ENCODE results near the gene LSM7. TPM values are rescaled to one million over a fixed set of nuclear protein-coding genes. Genes with fewer than 3 reads are reported as not detected.

The LSM7 gene
- total RNA-seq, 1 donor from 2014 or later: 55.9 TPM

GRCh38 chr19:2324220-2324948 lies 4.0 kb downstream of the LSM7 start:
- Histone ChIP-seq H3K36me3 (peaks cover 29% of the 10 kb centered on the region), H3K9me3 (no peaks in the 10 kb centered on the region), H3K27ac (no peak overlapping the region), H3K4me1 (peaks cover 17% of the 10 kb centered on the region), H3K4me3 (no peak overlapping the region), H3K27me3 (no peaks in the 10 kb centered on the region)
- intact Hi-C loops (cut with DNase I): no loop called here
- ATAC-seq (no peak), DNase-seq (no peak)
- TF ChIP-seq CTCF (IDR thresholded peaks at IDR 0.05): no peak

GRCh38 chr19:2323707-2324106 lies 4.7 kb downstream of the LSM7 start:
- peaks cover 12% of the 10 kb centered on the region for H3K4me1 ChIP-seq
- DNase-seq: no peak
- H3K4me3 ChIP-seq: no peak overlapping the region
- no peaks in the 10 kb centered on the region for H3K9me3 ChIP-seq
- no peak for TF ChIP-seq CTCF (IDR thresholded peaks at IDR 0.05)
- H3K27me3 ChIP-seq: no peaks in the 10 kb centered on the region
- no peak overlapping the region for H3K27ac ChIP-seq
- intact Hi-C loops (cut with DNase I): no loop called here
- H3K36me3 ChIP-seq: peaks cover 29% of the 10 kb centered on the region
- no peak for ATAC-seq

- TF ChIP-seq CTCF (IDR thresholded peaks at IDR 0.05): no peak
- DNase-seq: no peak
Measured at GRCh38 chr19:2321565-2322283, 6.7 kb downstream of the LSM7 start.

GRCh38 chr19:2320939-2321338 lies 7.4 kb downstream of the LSM7 start:
- no peak for TF ChIP-seq CTCF (IDR thresholded peaks at IDR 0.05)

More at GRCh38 chr19:2321565-2322283, 6.7 kb downstream of the LSM7 start:
- Histone ChIP-seq H3K36me3 (peaks cover 29% of the 10 kb centered on the region), H3K27me3 (no peaks in the 10 kb centered on the region), H3K4me3 (no peak overlapping the region), H3K9me3 (no peaks in the 10 kb centered on the region), H3K4me1 (peaks cover 2% of the 10 kb centered on the region), H3K27ac (no peak overlapping the region)
- intact Hi-C loops (cut with DNase I): no loop called here
- no peak for ATAC-seq

GRCh38 chr19:2320049-2320448 lies 8.3 kb downstream of the LSM7 start:
- no peak for DNase-seq
- no peak for ATAC-seq
- Histone ChIP-seq H3K27me3 (no peaks in the 10 kb centered on the region), H3K27ac (no peak overlapping the region), H3K36me3 (peaks cover 23% of the 10 kb centered on the region), H3K4me1 (no peaks in the 10 kb centered on the region), H3K4me3 (no peak overlapping the region), H3K9me3 (no peaks in the 10 kb centered on the region)
- intact Hi-C loops (cut with DNase I): no loop called here
- TF ChIP-seq CTCF (IDR thresholded peaks at IDR 0.05): no peak

More at GRCh38 chr19:2320939-2321338, 7.4 kb downstream of the LSM7 start:
- no peak overlapping the region for H3K4me3 ChIP-seq
- H3K4me1 ChIP-seq: no peaks in the 10 kb centered on the region
- H3K36me3 ChIP-seq: peaks cover 29% of the 10 kb centered on the region
- no peak for DNase-seq
- intact Hi-C loops (cut with DNase I): no loop called here
- H3K27me3 ChIP-seq: no peaks in the 10 kb centered on the region
- no peak overlapping the region for H3K27ac ChIP-seq
- no peaks in the 10 kb centered on the region for H3K9me3 ChIP-seq
- no peak for ATAC-seq
